HepG2 (cell line): Measurements from ENCODE around the gene NRN1L. TPM values are rescaled to one million over a fixed set of nuclear protein-coding genes. Genes with fewer than 3 reads are reported as not detected.

Experiments
- ARID2 ChIP-seq: sonication (generic); formaldehyde crosslinking; IDR thresholded peaks from 2 replicates; pipeline ENCODE4 v1.8.1; 2022; ENCODE audit warnings: mild to moderate bottlenecking, missing genetic modification reagents, borderline replicate concordance
- CCDC6 ChIP-seq: sonication (generic); formaldehyde crosslinking; IDR thresholded peaks from 2 replicates; pipeline ENCODE4 v1.8.1; 2022; ENCODE audit warnings: mild to moderate bottlenecking, missing genetic modification reagents, moderate library complexity
- NBN ChIP-seq: fragments of 450-650 bp; conservative IDR thresholded peaks from 2 replicates; pipeline ENCODE4 v1.6.1; 2017
- RFXANK ChIP-seq: IDR thresholded peaks from 2 replicates; pipeline ENCODE4 v1.6.1; 2016
- TFE3 ChIP-seq: IDR thresholded peaks from 2 replicates; pipeline ENCODE4 v1.6.1; 2016
- XRCC5 ChIP-seq: fragments of 200-400 bp; formaldehyde crosslinking; optimal IDR thresholded peaks from 2 replicates; pipeline ENCODE3; 2017; ENCODE audit warnings: mild to moderate bottlenecking, low read length
- ZIK1 ChIP-seq: sonication (generic); formaldehyde crosslinking; IDR thresholded peaks from 2 replicates; pipeline ENCODE4 v1.5.0; 2020; ENCODE audit warnings: mild to moderate bottlenecking, low read depth, missing genetic modification reagents, borderline replicate concordance
- ZNF121 ChIP-seq: sonication (generic); formaldehyde crosslinking; IDR thresholded peaks from 2 replicates; pipeline ENCODE4 v1.5.0; 2020; ENCODE audit warnings: mild to moderate bottlenecking, missing genetic modification reagents
- ZNF225 ChIP-seq: sonication (generic); formaldehyde crosslinking; IDR thresholded peaks from 2 replicates; pipeline ENCODE4 v1.4.0; 2020; ENCODE audit warnings: mild to moderate bottlenecking, missing genetic modification reagents
- ZNF280B ChIP-seq: sonication (generic); formaldehyde crosslinking; IDR thresholded peaks from 2 replicates; pipeline ENCODE4 v1.5.0; 2020; ENCODE audit warnings: missing genetic modification reagents, mild to moderate bottlenecking, borderline replicate concordance
- ZNF33B ChIP-seq: sonication (generic); formaldehyde crosslinking; IDR thresholded peaks from 2 replicates; pipeline ENCODE4 v1.5.1; 2020; ENCODE audit warnings: mild to moderate bottlenecking, missing genetic modification reagents
- ZNF557 ChIP-seq: sonication (generic); formaldehyde crosslinking; IDR thresholded peaks from 2 replicates; pipeline ENCODE4 v1.4.0; 2020; ENCODE audit warnings: missing genetic modification reagents
- ZNF670 ChIP-seq: sonication (generic); formaldehyde crosslinking; IDR thresholded peaks from 2 replicates; pipeline ENCODE4 v1.8.0; 2022; ENCODE audit warnings: mild to moderate bottlenecking, missing genetic modification reagents, borderline replicate concordance
- ZNF761 ChIP-seq: sonication (generic); formaldehyde crosslinking; conservative IDR thresholded peaks from 2 replicates; pipeline ENCODE4 v1.4.0; 2020; ENCODE audit warnings: mild to moderate bottlenecking, missing genetic modification reagents
- ZNF784 ChIP-seq: sonication (generic); formaldehyde crosslinking; IDR thresholded peaks from 2 replicates; pipeline ENCODE4 v1.5.1; 2020; ENCODE audit warnings: missing genetic modification reagents, mild to moderate bottlenecking, borderline replicate concordance
- ZSCAN12 ChIP-seq: sonication (generic); formaldehyde crosslinking; IDR thresholded peaks from 2 replicates; pipeline ENCODE4 v1.9.0; 2021; ENCODE audit warnings: mild to moderate bottlenecking, missing genetic modification reagents
- ZUFSP ChIP-seq: sonication (generic); formaldehyde crosslinking; IDR thresholded peaks from 2 replicates; pipeline ENCODE4 v1.9.0; 2021; ENCODE audit warnings: missing genetic modification reagents, mild to moderate bottlenecking, borderline replicate concordance
- polyA plus RNA-seq, 8 experiments: library from polyadenylated mRNA; depleted of rRNA in 3 of 8; stranded (reverse) in 7 of 8; unstranded in 1 of 8; fragments of >200 nt; fragmentation: Illumina TruSeq in 4 of 8; extraction: Trizol in 4 of 8; gene quantifications; 2 replicates each; pipeline versions ENCODE4 v1.2.1 to v1.2.3, GENCODE V29; 2011 to 2016; ENCODE audit warnings: low read depth in 4 of 8, missing spikeins in 1 of 8, mixed read lengths in 1 of 8; ENCODE audit not compliant: insufficient read depth in 1 of 8
- total RNA-seq, 5 experiments: library from RNA; depleted of rRNA; stranded (reverse); fragments of >200 nt; fragmentation: Illumina TruSeq; extraction: Trizol; gene quantifications; 2 replicates each; pipeline ENCODE4 v1.2.3, GENCODE V29; 2016; ENCODE audit warnings: low read depth in 1 of 5
- TF ChIP-seq, protein P1 (sequence below): sonication (generic); formaldehyde crosslinking; conservative IDR thresholded peaks from 2 replicates; pipeline ENCODE4 v1.4.0; 2020; ENCODE audit warnings: mild to moderate bottlenecking, missing genetic modification reagents, moderate library complexity
- TF ChIP-seq, protein P2 (sequence below): sonication (generic); formaldehyde crosslinking; IDR thresholded peaks from 2 replicates; pipeline ENCODE4 v1.5.0; 2020; ENCODE audit warnings: mild to moderate bottlenecking, missing genetic modification reagents

Gene NRN1L
- total and polyA plus RNA-seq, 2 of the 13 experiments (the other 11 are each of a cell fraction or from before 2014, with no cell fraction given): 0.53 to 1.2 TPM

DNA sequence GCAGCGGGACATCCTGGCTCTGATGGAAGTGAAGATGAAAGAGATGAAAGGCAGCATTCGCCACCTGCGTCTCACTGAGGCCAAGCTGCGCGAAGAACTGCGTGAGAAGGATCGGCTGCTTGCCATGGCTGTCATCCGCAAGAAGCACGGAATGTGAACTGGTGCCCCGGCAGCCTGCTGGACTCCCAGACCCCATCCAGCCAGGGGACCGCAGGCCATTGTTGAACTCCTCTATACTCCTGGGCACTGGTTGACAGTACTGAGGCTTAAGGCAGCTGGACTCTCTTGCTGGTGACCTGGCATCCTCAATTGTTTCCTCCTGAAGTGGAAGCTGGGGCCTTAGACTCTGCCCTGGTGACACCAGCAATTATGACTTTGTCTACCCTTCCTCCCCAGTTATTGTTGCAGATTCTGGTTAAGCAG, 41.3 kb upstream of the NRN1L start (continued):
- TF ChIP-seq, protein P1, sequence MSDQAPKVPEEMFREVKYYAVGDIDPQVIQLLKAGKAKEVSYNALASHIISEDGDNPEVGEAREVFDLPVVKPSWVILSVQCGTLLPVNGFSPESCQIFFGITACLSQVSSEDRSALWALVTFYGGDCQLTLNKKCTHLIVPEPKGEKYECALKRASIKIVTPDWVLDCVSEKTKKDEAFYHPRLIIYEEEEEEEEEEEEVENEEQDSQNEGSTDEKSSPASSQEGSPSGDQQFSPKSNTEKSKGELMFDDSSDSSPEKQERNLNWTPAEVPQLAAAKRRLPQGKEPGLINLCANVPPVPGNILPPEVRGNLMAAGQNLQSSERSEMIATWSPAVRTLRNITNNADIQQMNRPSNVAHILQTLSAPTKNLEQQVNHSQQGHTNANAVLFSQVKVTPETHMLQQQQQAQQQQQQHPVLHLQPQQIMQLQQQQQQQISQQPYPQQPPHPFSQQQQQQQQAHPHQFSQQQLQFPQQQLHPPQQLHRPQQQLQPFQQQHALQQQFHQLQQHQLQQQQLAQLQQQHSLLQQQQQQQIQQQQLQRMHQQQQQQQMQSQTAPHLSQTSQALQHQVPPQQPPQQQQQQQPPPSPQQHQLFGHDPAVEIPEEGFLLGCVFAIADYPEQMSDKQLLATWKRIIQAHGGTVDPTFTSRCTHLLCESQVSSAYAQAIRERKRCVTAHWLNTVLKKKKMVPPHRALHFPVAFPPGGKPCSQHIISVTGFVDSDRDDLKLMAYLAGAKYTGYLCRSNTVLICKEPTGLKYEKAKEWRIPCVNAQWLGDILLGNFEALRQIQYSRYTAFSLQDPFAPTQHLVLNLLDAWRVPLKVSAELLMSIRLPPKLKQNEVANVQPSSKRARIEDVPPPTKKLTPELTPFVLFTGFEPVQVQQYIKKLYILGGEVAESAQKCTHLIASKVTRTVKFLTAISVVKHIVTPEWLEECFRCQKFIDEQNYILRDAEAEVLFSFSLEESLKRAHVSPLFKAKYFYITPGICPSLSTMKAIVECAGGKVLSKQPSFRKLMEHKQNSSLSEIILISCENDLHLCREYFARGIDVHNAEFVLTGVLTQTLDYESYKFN (CRISPR knock-in tag): 0 out of 2 replicates have a peak, but pooled peaks have one; percentile 5
- TF ChIP-seq ZNF121: no peak
- TF ChIP-seq ZUFSP (CRISPR knock-in tag): no peak
- TF ChIP-seq ZNF280B (CRISPR knock-in tag): no peak; the same call in 1 of the 2 replicates
- no peak for TF ChIP-seq NBN
- no peak for TF ChIP-seq RFXANK (CRISPR knock-in tag)
- no peak for TF ChIP-seq ZNF784
- TF ChIP-seq, protein P2, sequence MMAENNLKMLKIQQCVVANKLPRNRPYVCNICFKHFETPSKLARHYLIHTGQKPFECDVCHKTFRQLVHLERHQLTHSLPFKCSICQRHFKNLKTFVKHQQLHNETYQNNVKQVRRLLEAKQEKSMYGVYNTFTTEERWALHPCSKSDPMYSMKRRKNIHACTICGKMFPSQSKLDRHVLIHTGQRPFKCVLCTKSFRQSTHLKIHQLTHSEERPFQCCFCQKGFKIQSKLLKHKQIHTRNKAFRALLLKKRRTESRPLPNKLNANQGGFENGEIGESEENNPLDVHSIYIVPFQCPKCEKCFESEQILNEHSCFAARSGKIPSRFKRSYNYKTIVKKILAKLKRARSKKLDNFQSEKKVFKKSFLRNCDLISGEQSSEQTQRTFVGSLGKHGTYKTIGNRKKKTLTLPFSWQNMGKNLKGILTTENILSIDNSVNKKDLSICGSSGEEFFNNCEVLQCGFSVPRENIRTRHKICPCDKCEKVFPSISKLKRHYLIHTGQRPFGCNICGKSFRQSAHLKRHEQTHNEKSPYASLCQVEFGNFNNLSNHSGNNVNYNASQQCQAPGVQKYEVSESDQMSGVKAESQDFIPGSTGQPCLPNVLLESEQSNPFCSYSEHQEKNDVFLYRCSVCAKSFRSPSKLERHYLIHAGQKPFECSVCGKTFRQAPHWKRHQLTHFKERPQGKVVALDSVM (CRISPR knock-in tag): 0 out of 2 replicates have a peak, but pooled peaks have one; percentile 50
- TF ChIP-seq XRCC5: no peak
- TF ChIP-seq ZNF761 (CRISPR knock-in tag): no peak
- TF ChIP-seq ZIK1 (CRISPR knock-in tag): 0 out of 2 replicates have a peak, but pooled peaks have one; percentile 23
- TF ChIP-seq TFE3: no peak
- TF ChIP-seq CCDC6 (CRISPR knock-in tag): no peak
- no peak for TF ChIP-seq ZNF557 (CRISPR knock-in tag)
- no peak for TF ChIP-seq ARID2 (CRISPR knock-in tag)
- no peak for TF ChIP-seq ZNF670 (CRISPR knock-in tag)
- TF ChIP-seq ZSCAN12 (CRISPR knock-in tag): no peak
- TF ChIP-seq ZNF33B (CRISPR knock-in tag): no peak
- 0 out of 2 replicates have a peak, but pooled peaks have one; percentile 2 for TF ChIP-seq ZNF225 (CRISPR knock-in tag)
